GM12878 (cell line): ENCODE results near the gene PIGS. TPM values are rescaled to one million over a fixed set of nuclear protein-coding genes. Genes with fewer than 3 reads are reported as not detected.
A peak's percentile ranks its signal among the peaks of the same experiment; 100 is the strongest.

Source experiments
- ATAC-seq: fragments of 200-7000 bp; cut with Tn5 transposase; 3 replicates; pipeline ENCODE4 v1.9.1; 2020; ENCODE audit warnings: mild to moderate bottlenecking, moderate library complexity
- BruUV-seq: library from RNA; stranded (reverse); fragments of 400-500 nt; replicated peaks from 2 replicates; lab custom pipeline; 2021; lab: Mats Ljungman, UMichigan
- CTCF ChIA-PET: fragments of 300-600 bp; sonication (Branson Sonifier 250); formaldehyde crosslinking; extraction: SDS; loops from one replicate; lab custom pipeline; 2021; ENCODE audit warnings: inconsistent platforms; lab: Yijun Ruan, JAX
- POLR2A ChIA-PET: fragments of 350-600 bp; formaldehyde crosslinking; extraction: SDS; loops from one replicate; lab custom pipeline; 2021; ENCODE audit warnings: inconsistent platforms; lab: Charles Lee
- RAD21 ChIA-PET: fragments of 300-600 bp; sonication (Branson Sonifier 250); formaldehyde crosslinking; loops from one replicate; lab custom pipeline; 2023; ENCODE audit warnings: antibody characterized with exemption; ENCODE audit not compliant: unreplicated experiment; lab: Charles Lee
- SMC1A ChIA-PET: fragments of 300-600 bp; sonication (Branson Sonifier 250); formaldehyde crosslinking; loops from one replicate; lab custom pipeline; 2023; ENCODE audit not compliant: unreplicated experiment, uncharacterized antibody; lab: Charles Lee
- DNase-seq: peaks from one replicate; pipeline ENCODE4 v3.0.0-alpha.2; 2011; ENCODE audit warnings: low read depth, low spot score
- FAIRE-seq: peaks from 3 replicates; lab custom pipeline; 2011; peaks lifted over from hg19 to GRCh38; lab: Jason Lieb, UNC
- H2AFZ ChIP-seq: 2 replicates; pipeline ENCODE4 v1.6.0; 2011; ENCODE audit warnings: low read depth, low read length, control low read depth; ENCODE audit not compliant: control insufficient read depth
- H3K27ac ChIP-seq: 2 replicates; pipeline ENCODE4 v1.5.1; 2011; ENCODE audit warnings: control low read depth; ENCODE audit not compliant: control insufficient read depth, insufficient read depth
- H3K27me3 ChIP-seq, 2 experiments: replicated peaks in 1 of 2; 2 replicates each; pipeline versions ENCODE4 v1.6.0 to v1.6.1; 2011; ENCODE audit warnings: low read length in 1 of 2; ENCODE audit not compliant: control insufficient read depth in 2 of 2, insufficient read depth in 2 of 2
- H3K36me3 ChIP-seq, 2 experiments: 2 replicates each; pipeline ENCODE4 v1.5.1; 2011; ENCODE audit warnings: low read length in 1 of 2; ENCODE audit not compliant: control insufficient read depth in 2 of 2, insufficient read depth in 2 of 2
- H3K4me1 ChIP-seq: 2 replicates; pipeline ENCODE4 v1.6.1; 2011; ENCODE audit warnings: mild to moderate bottlenecking, low read length, moderate library complexity, mixed read lengths; ENCODE audit not compliant: control insufficient read depth, insufficient read depth
- H3K4me2 ChIP-seq: 2 replicates; pipeline ENCODE4 v1.6.0; 2011; ENCODE audit warnings: control low read depth; ENCODE audit not compliant: control insufficient read depth, insufficient read depth
- H3K4me3 ChIP-seq: fragments of 200-600 bp; sonication (generic); 2 replicates; pipeline ENCODE4 v1.5.1; 2016
- H3K79me2 ChIP-seq: 2 replicates; pipeline ENCODE4 v1.6.0; 2011; ENCODE audit warnings: low read length; ENCODE audit not compliant: control insufficient read depth, insufficient read depth
- H3K9ac ChIP-seq: 2 replicates; pipeline ENCODE4 v1.8.0; 2011; ENCODE audit warnings: low read length, control low read depth, mixed read lengths; ENCODE audit not compliant: control insufficient read depth, insufficient read depth
- H3K9me3 ChIP-seq: replicated peaks from 3 replicates; pipeline ENCODE4 v1.5.1; 2011; ENCODE audit warnings: mild to moderate bottlenecking, low read length; ENCODE audit not compliant: control insufficient read depth, insufficient read depth
- H4K20me1 ChIP-seq: 2 replicates; pipeline ENCODE4 v1.6.0; 2011; ENCODE audit not compliant: control insufficient read depth, insufficient read depth
- ATF3 ChIP-seq: IDR thresholded peaks from 2 replicates; pipeline ENCODE4 v1.6.1; 2011; ENCODE audit warnings: low read depth, mild to moderate bottlenecking, low read length, moderate library complexity, borderline replicate concordance; ENCODE audit errors: extremely low read depth
- BHLHE40 ChIP-seq, 2 experiments: fragments of 450-650 bp in 1 of 2; IDR thresholded peaks; 2 replicates each; pipeline ENCODE4 v1.6.1; 2011 to 2017; ENCODE audit warnings: low read depth in 2 of 2, borderline replicate concordance in 1 of 2, improper control_type of control experiment in 1 of 2, low read length in 1 of 2, mild to moderate bottlenecking in 1 of 2
- CBX5 ChIP-seq: sonication (generic); IDR thresholded peaks from 2 replicates; pipeline ENCODE4 v1.6.1; 2016; ENCODE audit warnings: low read depth, moderate library complexity, mild to moderate bottlenecking, inconsistent platforms
- CREM ChIP-seq: IDR thresholded peaks from 2 replicates; pipeline ENCODE4 v1.6.1; 2014; ENCODE audit warnings: antibody characterized with exemption, low read depth
- EGR1 ChIP-seq, 2 experiments: IDR thresholded peaks; 1 replicate in 1 of 2; 2 replicates in 1 of 2; pipeline ENCODE4 v1.6.1; 2011 to 2012; ENCODE audit warnings: low read depth in 2 of 2, low read length in 2 of 2, borderline replicate concordance in 1 of 2, mild to moderate bottlenecking in 1 of 2, moderate library complexity in 1 of 2
- MXI1 ChIP-seq: fragments of 150-350 bp; IDR thresholded peaks from 2 replicates; pipeline ENCODE4 v1.6.1; 2011; ENCODE audit warnings: low read depth, mild to moderate bottlenecking, inconsistent platforms, low read length, improper control_type of control experiment
- PKNOX1 ChIP-seq: fragments of 450-650 bp; IDR thresholded peaks from 2 replicates; pipeline ENCODE4 v1.6.1; 2016; ENCODE audit warnings: mild to moderate bottlenecking
- PML ChIP-seq: IDR thresholded peaks from 2 replicates; pipeline ENCODE4 v1.6.1; 2012; ENCODE audit warnings: low read length, inconsistent platforms
- TARDBP ChIP-seq: IDR thresholded peaks from 2 replicates; pipeline ENCODE4 v1.6.1; 2016; ENCODE audit warnings: borderline replicate concordance
- USF1 ChIP-seq: IDR thresholded peaks from 2 replicates; pipeline ENCODE4 v1.6.1; 2011; ENCODE audit warnings: borderline replicate concordance, low read depth, mild to moderate bottlenecking, moderate library complexity, mixed read lengths, low read length; ENCODE audit not compliant: insufficient read depth; ENCODE audit errors: extremely low read length
- YBX1 ChIP-seq: fragments of 450-650 bp; IDR thresholded peaks from 2 replicates; pipeline ENCODE4 v1.6.1; 2016; ENCODE audit warnings: antibody characterized with exemption
- ZNF687 ChIP-seq: fragments of 450-650 bp; IDR thresholded peaks from 2 replicates; pipeline ENCODE4 v1.6.1; 2017; ENCODE audit warnings: mild to moderate bottlenecking, moderate library complexity
- WGBS: methylation state at CpG from one replicate; pipeline ENCODE4 v1.1.6; 2016; ENCODE audit warnings: low lambda C conversion rate; ENCODE audit not compliant: insufficient replicate concordance, insufficient coverage; ENCODE audit errors: missing lambda C conversion rate; 5-methylcytosine and 5-hydroxymethylcytosine counted together
- in situ Hi-C: fragments of 300-500 bp; cut with MboI; formaldehyde crosslinking; loops from 9 replicates; pipeline ENCODE4 v1.14.3; 2018; ENCODE audit warnings: mixed read lengths
- intact Hi-C: fragments of 100-400 bp; cut with micrococcal nuclease; formaldehyde crosslinking; loops from one replicate; pipeline ENCODE4 v1.14.2; 2022; ENCODE audit not compliant: unreplicated experiment
- polyA plus RNA-seq, 11 experiments: library from polyadenylated mRNA; depleted of rRNA in 4 of 11; unstranded in 6 of 11; stranded (reverse) in 5 of 11; fragments of >200 nt; fragmentation: Nextera tagmentation in 4 of 11; fragmentation: Illumina TruSeq in 1 of 11; extraction: Ambion mirVana in 4 of 11; extraction: Trizol in 1 of 11; gene quantifications; 1 replicate in 1 of 11; 2 replicates in 10 of 11; pipeline versions ENCODE4 v1.2.1 to v1.2.3, GENCODE V29; 2011 to 2016; ENCODE audit warnings: inconsistent platforms in 2 of 11, missing spikeins in 2 of 11, low read depth in 1 of 11
- total RNA-seq, 4 experiments: library from RNA; depleted of rRNA in 3 of 4; stranded (reverse); fragments of >200 nt in 3 of 4; fragmentation: Illumina TruSeq in 1 of 4; extraction: Trizol in 1 of 4; gene quantifications; 2 replicates each; pipeline versions ENCODE4 v1.2.1 to v1.2.3, GENCODE V29; 2013 to 2021

PIGS gene
- total and polyA plus RNA-seq, 10 of the 15 experiments (the other 5 are each of a cell fraction or from before 2014, with no cell fraction given) = 27.5 to 73.7 (median 50.7) TPM

DNA sequence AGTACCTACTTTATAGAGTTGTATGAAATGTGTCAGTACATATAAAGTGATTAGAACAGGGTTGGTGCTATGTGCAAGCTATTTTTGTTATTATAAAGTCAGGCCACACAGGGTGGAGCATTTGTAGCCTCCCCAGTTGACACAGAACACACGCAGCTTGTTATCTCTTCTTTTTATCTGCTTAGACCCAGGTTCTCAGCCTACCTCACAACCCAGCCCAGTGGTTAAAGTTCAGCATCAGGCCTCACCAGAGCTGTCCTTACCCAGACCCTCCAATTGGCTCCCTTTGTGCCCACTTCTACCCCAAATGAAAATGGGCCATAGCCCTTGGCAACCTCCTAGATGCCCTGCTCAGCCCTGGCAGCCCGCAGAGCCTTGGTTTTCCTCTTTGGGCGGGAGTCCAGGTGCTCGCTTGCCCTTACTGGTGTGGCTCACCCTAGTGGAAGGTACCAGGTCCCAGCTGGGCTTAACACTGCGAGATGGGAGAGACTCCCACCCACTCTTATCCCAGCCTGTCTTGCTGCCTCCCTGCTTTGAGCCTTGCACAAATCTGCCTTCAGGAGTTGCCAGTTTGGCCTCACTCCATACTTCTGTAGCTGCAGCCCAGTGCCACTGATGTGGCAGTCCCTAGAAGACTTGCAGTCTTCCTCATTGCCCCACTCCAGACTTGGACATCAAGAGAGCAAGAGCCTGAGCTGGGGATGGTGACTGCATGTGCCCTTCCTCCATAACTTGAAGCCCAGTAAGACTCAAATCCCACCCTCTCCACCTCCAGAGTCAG, 1.1 kb upstream of the PIGS start (continued):
- no peak for TF ChIP-seq ZNF687

DNA sequence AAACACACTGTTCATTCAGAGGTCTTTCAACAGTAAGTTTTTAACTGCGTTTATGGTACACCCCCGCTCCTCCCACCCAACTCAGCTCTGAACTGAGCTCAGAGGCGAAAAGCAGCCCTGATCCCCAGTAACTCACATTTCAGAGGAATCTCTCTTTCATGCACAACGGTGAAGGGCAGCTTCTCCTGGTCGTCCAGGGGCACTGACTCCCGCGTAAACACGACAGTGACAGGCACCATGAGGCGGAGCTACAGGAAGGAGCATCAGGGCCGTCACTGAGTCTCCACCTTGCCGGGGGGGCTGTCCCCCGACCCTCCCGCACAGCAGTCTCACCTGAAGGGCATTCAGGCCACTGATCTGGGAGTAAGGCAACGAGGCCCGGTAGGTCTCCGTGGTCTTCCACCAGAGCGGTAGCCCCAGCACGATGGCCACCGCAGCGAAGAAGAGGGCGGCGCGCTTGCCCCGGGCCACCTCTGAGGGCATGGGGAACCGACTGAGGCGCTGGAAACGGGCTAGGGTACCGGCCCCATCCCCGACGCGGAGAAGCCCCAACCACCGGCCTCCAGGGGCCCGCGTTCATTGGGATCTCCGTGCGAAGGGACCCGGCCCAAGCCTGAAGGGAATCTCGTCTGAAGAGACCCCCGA, 486 bp downstream of the PIGS start:
- intact Hi-C loops = loop anchor here (5.0 kb wide), 1 partner anchor 51 kb away; no protein-coding TSS in a partner anchor
- H3K27ac ChIP-seq = peak overlapping the region; percentile 84
- in situ Hi-C loops = loop anchor here (25.0 kb wide), 1 partner anchor 1084 kb away; no protein-coding TSS in a partner anchor
- ChIA-PET RAD21 (interaction anchor here (0.9 to 7.1 kb wide), 9 partner anchors 19 to 156 kb away, joined by 3 to 102 read pairs (median 6); partner anchors contain the start of genes BLTP2, PROCA1, SPAG5 and UNC119), SMC1A (interaction anchor here (0.6 to 8.3 kb wide), 9 partner anchors 10 to 73 kb away, joined by 3 to 89 read pairs (median 5); no protein-coding TSS in a partner anchor), CTCF (interaction anchor here (1.2 to 6.6 kb wide), 7 partner anchors 22 to 87 kb away, joined by 4 to 83 read pairs (median 7); partner anchors contain the start of gene RSKR), POLR2A (interaction anchor here (0.7 to 9.9 kb wide), 16 partner anchors 9 to 235 kb away, joined by 3 to 148 read pairs (median 4); partner anchors contain the start of genes BLTP2, IFT20, RPL23A and SPAG5)
- H3K79me2 ChIP-seq = peaks cover 70% of the 10 kb centered on the region
- H3K4me3 ChIP-seq = peak overlapping the region; percentile 90
- peak; percentile 62 for ATAC-seq
- no peaks in the 10 kb centered on the region for H4K20me1 ChIP-seq
- peak overlapping the region; percentile 90 for H3K9ac ChIP-seq
- FAIRE-seq = peak; percentile 81
- H3K36me3 ChIP-seq = peaks cover 0 to 16% of the 10 kb centered on the region in 2 experiments; a peak in 1 of 4 replicates
- no peak for DNase-seq
- WGBS = 2% methylated on average over 39 of the region's 39 CpGs
- peaks cover 23% of the 10 kb centered on the region for H3K4me1 ChIP-seq
- H2AFZ ChIP-seq = peak overlapping the region; percentile 79
- peak overlapping the region; percentile 81 for H3K4me2 ChIP-seq
- H3K9me3 ChIP-seq = no peaks in the 10 kb centered on the region
- H3K27me3 ChIP-seq = no peaks in the 10 kb centered on the region
- BruUV-seq = no TSS peak
- TF ChIP-seq BHLHE40 (IDR thresholded peaks at IDR 0.05; ENCODE audit: borderline replicate concordance in 1 of 2, low read depth in 2 of 2, low read length in 1 of 2) = no peak
- no peak for TF ChIP-seq CBX5
- TF ChIP-seq USF1 = no peak
- no peak for TF ChIP-seq EGR1 (IDR thresholded peaks at IDR 0.05; ENCODE audit: borderline replicate concordance in 1 of 2, low read depth in 2 of 2, low read length in 2 of 2)
- 0 out of 2 replicates have a peak, but pooled peaks have one; percentile 4 for TF ChIP-seq CREM
- peak; percentile 62 for TF ChIP-seq PKNOX1
- TF ChIP-seq YBX1 = no peak
- TF ChIP-seq PML = no peak
- TF ChIP-seq ATF3 = no peak
- 0 out of 2 replicates have a peak, but pooled peaks have one; percentile 23 for TF ChIP-seq MXI1
- no peak for TF ChIP-seq TARDBP
